Pancreas (tissue), 10 donors: Measurements from ENCODE around the gene HIVEP1. TPM values are rescaled to one million over a fixed set of nuclear protein-coding genes. Genes with fewer than 3 reads are reported as not detected.

ENCODE experiments used
- ATAC-seq, 4 donors: fragments of 200-7000 bp; cut with Tn5 transposase; one replicate each; pipeline versions ENCODE4 v1.8.0 to v1.9.1; 2020; ENCODE audit warnings: mild to moderate bottlenecking in 4 of 4, moderate library complexity in 4 of 4
- DNase-seq, 6 donors: peaks; one replicate each; pipeline ENCODE4 v3.0.0-alpha.2; 2020
- FAIRE-seq: peaks from 2 replicates; lab custom pipeline; 2012; peaks lifted over from hg19 to GRCh38; lab: Jason Lieb, UNC
- H3K27ac ChIP-seq, 4 donors: fragments of 200-600 bp; sonication (generic); 1 replicate in 3 of 4; 2 replicates in 1 of 4; pipeline versions ENCODE4 v1.5.0 to v1.8.0; 2020
- H3K27me3 ChIP-seq, 4 donors: fragments of 200-600 bp; one replicate each; pipeline ENCODE4 v1.8.0; 2021
- H3K36me3 ChIP-seq, 3 donors: fragments of 200-600 bp; sonication (generic) in 1 of 3; one replicate each; pipeline versions ENCODE4 v1.5.0 to v1.8.0; 2020 to 2021
- H3K4me1 ChIP-seq, 3 donors: fragments of 200-600 bp; one replicate each; pipeline ENCODE4 v1.8.0; 2021
- H3K4me3 ChIP-seq, 4 donors: fragments of 200-600 bp; sonication (generic) in 2 of 4; one replicate each; pipeline versions ENCODE4 v1.5.0 to v1.8.0; 2020 to 2021
- H3K9me3 ChIP-seq, 4 donors: fragments of 200-600 bp; one replicate each; pipeline ENCODE4 v1.8.0; 2021
- WGBS, 2 donors: extraction: QIAGEN DNeasy Blood & Tissue Kit; methylation state at CpG; one replicate each; pipeline ENCODE4 v1.1.7; 2013; 5-methylcytosine and 5-hydroxymethylcytosine counted together
- intact Hi-C, 3 donors: fragments of 100-400 bp; cut with DNase I; formaldehyde crosslinking; loops; one replicate each; pipeline versions ENCODE4 v1.11.1 to v1.14.2; 2022
- polyA plus RNA-seq, 2 donors: library from polyadenylated mRNA; stranded (reverse); fragments of 200-250 nt; gene quantifications; one replicate each; pipeline ENCODE4 v1.2.3, GENCODE V29; 2013
- total RNA-seq, 6 donors: library from RNA; stranded (reverse); fragmentation: NEBNext Ultra II Directional in 4 of 6; extraction: Animal tissue kit (Norgen Biotek cat#: 25700) in 4 of 6; gene quantifications; one replicate each; pipeline versions ENCODE4 v1.2.1 to v1.2.4, GENCODE V29; 2021 to 2023
- TF ChIP-seq, protein P1 (sequence below), 4 donors: fragments of 200-600 bp; sonication (generic) in 3 of 4; IDR thresholded peaks; one replicate each; pipeline versions ENCODE4 v1.5.0 to v1.8.0; 2021; ENCODE audit warnings: antibody characterized with exemption in 4 of 4
- donor health status: healthy with polysubstance abuse.
- donor health status: DM: no; HTN: no; CAD: no; lungs with moderate emphysema.
- donor health status: DM: no; HTN: no; CAD: no.
- donor health status: control.
- donor health status: control.
- donor health status: Bipolar disorder and iron deficiency.
- donor health status: DM: yes; HTN: yes; CAD: no.
- donor health status: DM: no; HTN: no; CAD: no.
- donor health status: DM: no; HTN: no; CAD: no.
- donor health status: DM: yes; HTN: yes; CAD: no.

The HIVEP1 gene
- total and polyA plus RNA-seq, 8 donors: 3.8 to 17.7 (median 9.2) TPM

DNA sequence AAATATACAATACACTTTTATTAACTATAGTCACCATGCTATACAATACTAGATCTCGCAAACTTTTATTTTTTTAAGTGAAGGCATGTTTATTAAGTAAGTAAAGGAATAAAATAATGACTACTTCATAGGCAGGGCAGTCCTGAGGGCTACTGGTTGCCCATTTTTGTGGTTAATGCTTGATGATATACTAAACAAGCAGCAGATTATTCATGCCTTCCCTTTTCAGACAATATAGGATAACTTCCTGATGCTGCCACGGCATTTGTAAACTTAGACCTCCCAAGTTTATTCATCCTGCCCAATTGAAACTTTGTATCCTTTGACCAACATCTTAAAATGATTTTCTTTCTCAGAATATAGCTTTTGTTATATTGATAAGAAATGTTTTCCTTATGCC is 24.7 kb upstream of the HIVEP1 start:
- Histone ChIP-seq H3K27ac (no peak overlapping the region), H3K27me3 (no peaks in the 10 kb centered on the region), H3K9me3 (no peaks in the 10 kb centered on the region), H3K4me1 (no peaks in the 10 kb centered on the region), H3K4me3 (no peak overlapping the region), H3K36me3 (no peaks in the 10 kb centered on the region)
- DNase-seq (no peak), FAIRE-seq (no peak), ATAC-seq (no peak)
- intact Hi-C loops: no loop called here
- WGBS, 2 donors: 75 to 91% methylated on average over 2 of the region's 2 CpGs
- TF ChIP-seq, protein P1, sequence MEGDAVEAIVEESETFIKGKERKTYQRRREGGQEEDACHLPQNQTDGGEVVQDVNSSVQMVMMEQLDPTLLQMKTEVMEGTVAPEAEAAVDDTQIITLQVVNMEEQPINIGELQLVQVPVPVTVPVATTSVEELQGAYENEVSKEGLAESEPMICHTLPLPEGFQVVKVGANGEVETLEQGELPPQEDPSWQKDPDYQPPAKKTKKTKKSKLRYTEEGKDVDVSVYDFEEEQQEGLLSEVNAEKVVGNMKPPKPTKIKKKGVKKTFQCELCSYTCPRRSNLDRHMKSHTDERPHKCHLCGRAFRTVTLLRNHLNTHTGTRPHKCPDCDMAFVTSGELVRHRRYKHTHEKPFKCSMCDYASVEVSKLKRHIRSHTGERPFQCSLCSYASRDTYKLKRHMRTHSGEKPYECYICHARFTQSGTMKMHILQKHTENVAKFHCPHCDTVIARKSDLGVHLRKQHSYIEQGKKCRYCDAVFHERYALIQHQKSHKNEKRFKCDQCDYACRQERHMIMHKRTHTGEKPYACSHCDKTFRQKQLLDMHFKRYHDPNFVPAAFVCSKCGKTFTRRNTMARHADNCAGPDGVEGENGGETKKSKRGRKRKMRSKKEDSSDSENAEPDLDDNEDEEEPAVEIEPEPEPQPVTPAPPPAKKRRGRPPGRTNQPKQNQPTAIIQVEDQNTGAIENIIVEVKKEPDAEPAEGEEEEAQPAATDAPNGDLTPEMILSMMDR (IDR thresholded peaks at IDR 0.05): no peak

DNA sequence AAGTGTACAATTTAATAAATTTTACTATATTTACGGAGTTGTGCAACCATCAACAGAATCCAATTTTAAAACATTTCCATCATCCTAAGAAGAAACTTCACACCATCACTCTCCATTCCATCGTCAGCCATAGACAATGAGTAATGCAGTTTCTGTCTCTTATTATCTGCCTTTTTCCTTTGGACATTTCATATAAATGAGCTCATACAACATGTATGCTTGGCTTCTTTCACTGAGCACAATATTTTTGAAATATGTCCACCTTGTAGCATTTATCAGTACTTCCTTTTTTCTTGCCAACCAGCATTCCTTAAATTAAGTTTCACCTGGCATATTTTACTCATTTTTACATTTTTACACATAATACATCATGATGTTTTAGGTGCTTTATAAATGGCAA is 22.7 kb upstream of the HIVEP1 start:
- no peak for DNase-seq
- ATAC-seq: no peak
- FAIRE-seq: no peak
- no peaks in the 10 kb centered on the region for H3K27me3 ChIP-seq
- no peaks in the 10 kb centered on the region for H3K9me3 ChIP-seq
- no peak overlapping the region for H3K4me3 ChIP-seq
- no peaks in the 10 kb centered on the region for H3K4me1 ChIP-seq
- WGBS, 2 donors: 84 to 87% methylated on average over 2 of the region's 2 CpGs
- H3K36me3 ChIP-seq: no peaks in the 10 kb centered on the region
- H3K27ac ChIP-seq: no peak overlapping the region
- intact Hi-C loops: no loop called here
- TF ChIP-seq, protein P1 (IDR thresholded peaks at IDR 0.05): no peak

DNA sequence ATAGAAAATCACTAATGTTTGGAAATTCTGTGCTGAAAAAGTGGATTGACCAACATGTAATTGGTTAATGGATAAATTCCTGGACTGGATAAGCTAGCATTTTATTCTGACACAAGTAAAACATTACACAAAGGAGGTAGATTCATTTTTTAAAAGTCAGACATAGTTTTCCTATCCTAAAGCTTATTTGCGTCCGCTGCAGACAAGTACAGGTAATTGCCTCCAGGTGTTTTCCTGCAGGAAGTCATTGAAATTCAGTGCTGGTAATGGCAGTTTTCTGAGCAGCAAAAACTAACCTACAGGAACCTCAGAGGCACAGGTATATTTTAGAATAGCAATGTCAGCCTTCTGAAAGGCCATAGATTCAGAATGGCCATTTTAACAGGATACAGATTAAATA is 20.0 kb upstream of the HIVEP1 start:
- Histone ChIP-seq H3K4me1 (no peaks in the 10 kb centered on the region), H3K4me3 (no peak overlapping the region), H3K9me3 (no peaks in the 10 kb centered on the region), H3K36me3 (no peaks in the 10 kb centered on the region), H3K27me3 (no peaks in the 10 kb centered on the region), H3K27ac (no peak overlapping the region)
- DNase-seq (no peak), FAIRE-seq (no peak), ATAC-seq (no peak)
- 75 to 82% methylated on average over 2 of the region's 2 CpGs for WGBS, 2 donors
- TF ChIP-seq, protein P1 (IDR thresholded peaks at IDR 0.05): no peak
- intact Hi-C loops: no loop called here

DNA sequence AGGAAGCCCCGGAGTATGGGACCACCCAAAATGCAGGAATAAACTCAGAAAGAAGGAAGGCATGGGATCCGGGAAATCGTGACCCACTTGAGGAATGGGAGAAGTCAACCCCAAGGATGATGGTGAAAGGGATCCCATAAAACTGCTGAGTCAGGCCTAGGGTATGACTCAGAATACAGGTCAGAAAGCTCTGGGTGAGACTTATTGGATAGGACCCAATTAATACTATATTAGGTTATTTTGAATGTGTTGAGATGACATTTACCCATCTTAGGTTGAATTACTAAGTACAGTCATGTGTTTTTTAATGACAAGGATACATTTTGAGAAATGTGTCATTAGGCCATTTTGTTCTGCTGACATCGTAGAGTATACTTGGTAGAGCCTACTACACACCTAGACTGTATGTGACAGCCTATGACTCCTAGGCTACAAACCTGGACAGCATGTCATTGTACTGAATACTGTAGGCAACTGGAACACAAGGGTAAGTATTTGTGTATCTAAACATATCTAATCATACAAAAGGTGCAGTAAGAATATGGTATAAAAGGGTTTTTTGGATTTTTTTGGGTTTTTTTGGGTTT is 17.1 kb upstream of the HIVEP1 start:
- WGBS, 2 donors: 98 to 99% methylated on average over 4 of the region's 4 CpGs
- no peak overlapping the region for H3K27ac ChIP-seq
- intact Hi-C loops: no loop called here
- no peaks in the 10 kb centered on the region for H3K4me1 ChIP-seq
- no peaks in the 10 kb centered on the region for H3K9me3 ChIP-seq
- ATAC-seq (no peak), FAIRE-seq (no peak), DNase-seq (no peak)
- H3K36me3 ChIP-seq: no peaks in the 10 kb centered on the region
- H3K4me3 ChIP-seq: no peak overlapping the region
- H3K27me3 ChIP-seq: no peaks in the 10 kb centered on the region
- TF ChIP-seq, protein P1 (IDR thresholded peaks at IDR 0.05): no peak

DNA sequence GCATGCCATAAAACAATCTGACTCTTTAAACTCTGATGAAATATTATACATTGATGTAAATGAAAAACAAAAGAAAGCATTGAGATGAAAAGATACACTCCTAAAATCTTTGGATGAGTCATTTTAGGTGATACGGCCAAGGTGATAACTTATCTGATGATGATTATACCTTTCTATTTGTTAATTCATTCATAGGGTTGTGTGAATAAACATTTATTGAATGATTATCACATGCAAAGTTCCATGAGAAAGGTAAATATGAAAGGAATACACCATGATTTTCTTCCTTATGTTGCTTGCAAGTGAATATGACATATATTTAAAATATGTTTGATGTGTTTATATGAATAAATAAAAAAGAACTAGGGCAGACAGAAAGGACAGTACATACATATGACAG is 15.4 kb upstream of the HIVEP1 start:
- 39 to 54% methylated on average over 1 of the region's 1 CpG for WGBS, 2 donors
- Histone ChIP-seq H3K9me3 (no peaks in the 10 kb centered on the region), H3K36me3 (no peaks in the 10 kb centered on the region), H3K27ac (no peak overlapping the region), H3K27me3 (no peaks in the 10 kb centered on the region), H3K4me1 (no peaks in the 10 kb centered on the region), H3K4me3 (no peak overlapping the region)
- ATAC-seq: no peak
- TF ChIP-seq, protein P1 (IDR thresholded peaks at IDR 0.05): no peak
- no peak for FAIRE-seq
- no peak for DNase-seq
- intact Hi-C loops: no loop called here
